Measurements from ENCODE around the gene JPT2. TPM values are rescaled to one million over a fixed set of nuclear protein-coding genes. Genes with fewer than 3 reads are reported as not detected.

JPT2 gene
- total RNA-seq, 6 experiments from 2014 or later, result 71.7 to 92.9 (median 80.8) TPM

GRCh38 chr16:1674751-1675664 is 3.1 kb upstream of the JPT2 start:
- H3K4me1 Mint-ChIP-seq (ENCODE audit: low read depth), result peaks cover 28% of the 10 kb centered on the region
- no peaks in the 10 kb centered on the region; the same call in none of the 2 replicates for H3K27me3 Mint-ChIP-seq (ENCODE audit: insufficient read depth)
- H3K9me3 Mint-ChIP-seq, result no peaks in the 10 kb centered on the region

GRCh38 chr16:1676661-1677060 is 1.4 kb upstream of the JPT2 start:
- no peak for DNase-seq
- Mint-ChIP-seq H3K9me3 (no peaks in the 10 kb centered on the region), H3K36me3 (ENCODE audit: low read depth) (peaks cover 42% of the 10 kb centered on the region), H3K4me3 (peak overlapping the region; percentile 51), H3K27ac (no peak overlapping the region; the same call in 1 of the 2 replicates), H3K4me1 (ENCODE audit: low read depth) (peaks cover 32% of the 10 kb centered on the region), H3K27me3 (ENCODE audit: insufficient read depth) (no peaks in the 10 kb centered on the region; the same call in none of the 2 replicates)
- no peak for TF ChIP-seq CTCF (IDR thresholded peaks at IDR 0.05)

More at GRCh38 chr16:1674751-1675664, 3.1 kb upstream of the JPT2 start:
- peak overlapping the region; percentile 33 for H3K4me3 Mint-ChIP-seq
- H3K27ac Mint-ChIP-seq, result peak overlapping the region; percentile 88
- H3K36me3 Mint-ChIP-seq (ENCODE audit: low read depth), result peaks cover 53% of the 10 kb centered on the region
- peak; percentile 76 for DNase-seq
- no peak for TF ChIP-seq CTCF (IDR thresholded peaks at IDR 0.05)

GRCh38 chr16:1677339-1677738 is 740 bp upstream of the JPT2 start:
- no peaks in the 10 kb centered on the region; the same call in none of the 2 replicates for H3K27me3 Mint-ChIP-seq (ENCODE audit: insufficient read depth)
- peaks cover 35% of the 10 kb centered on the region for H3K36me3 Mint-ChIP-seq (ENCODE audit: low read depth)
- peaks cover 32% of the 10 kb centered on the region for H3K4me1 Mint-ChIP-seq (ENCODE audit: low read depth)
- H3K4me3 Mint-ChIP-seq, result peak overlapping the region; percentile 51
- DNase-seq, result no peak
- TF ChIP-seq CTCF (IDR thresholded peaks at IDR 0.05), result no peak
- H3K27ac Mint-ChIP-seq, result no peak overlapping the region
- H3K9me3 Mint-ChIP-seq, result no peaks in the 10 kb centered on the region

- Mint-ChIP-seq H3K27ac (peak overlapping the region; percentile 84), H3K4me3 (peak overlapping the region; percentile 94), H3K4me1 (ENCODE audit: low read depth) (peaks cover 32% of the 10 kb centered on the region), H3K36me3 (ENCODE audit: low read depth) (peaks cover 25% of the 10 kb centered on the region), H3K9me3 (no peaks in the 10 kb centered on the region), H3K27me3 (ENCODE audit: insufficient read depth) (no peaks in the 10 kb centered on the region; the same call in 1 of the 2 replicates)
- peak; percentile 18 for DNase-seq
- TF ChIP-seq CTCF (IDR thresholded peaks at IDR 0.05), result no peak
Measured at GRCh38 chr16:1678500-1679098, 520 bp downstream of the JPT2 start.

- no peak for DNase-seq
- no peak overlapping the region for H3K4me3 Mint-ChIP-seq
- peaks cover 18% of the 10 kb centered on the region for H3K4me1 Mint-ChIP-seq (ENCODE audit: low read depth)
- H3K36me3 Mint-ChIP-seq (ENCODE audit: low read depth), result peaks cover 11% of the 10 kb centered on the region
- no peak for TF ChIP-seq CTCF (IDR thresholded peaks at IDR 0.05)
- no peak overlapping the region for H3K27ac Mint-ChIP-seq
- no peaks in the 10 kb centered on the region; the same call in 1 of the 2 replicates for H3K27me3 Mint-ChIP-seq (ENCODE audit: insufficient read depth)
- H3K9me3 Mint-ChIP-seq, result no peaks in the 10 kb centered on the region
Measured at GRCh38 chr16:1680361-1680760, 2.3 kb downstream of the JPT2 start.
